Smooth muscle cell (in vitro differentiated cells): ENCODE data around the gene MYBPC2. TPM values are rescaled to one million over a fixed set of nuclear protein-coding genes. Genes with fewer than 3 reads are reported as not detected.

Experiments used
- DNase-seq: peaks from one replicate; lab custom pipeline; 2025; ENCODE audit not compliant: unreplicated experiment; lab: John Stamatoyannopoulos, UW
- H2AFZ ChIP-seq: fragments of 200-600 bp; sonication (generic); 2 replicates; pipeline ENCODE4 v1.6.0; 2016; ENCODE audit warnings: antibody characterized with exemption, low read depth, mild to moderate bottlenecking
- H3F3A ChIP-seq: fragments of 200-600 bp; sonication (generic); 2 replicates; pipeline ENCODE4 v1.6.0; 2017; ENCODE audit warnings: antibody characterized with exemption, low read depth
- H3K27ac ChIP-seq: fragments of 200-600 bp; sonication (generic); 2 replicates; pipeline ENCODE4 v1.5.1; 2016; ENCODE audit warnings: low read depth, mild to moderate bottlenecking
- H3K27me3 ChIP-seq: fragments of 200-600 bp; sonication (generic); 2 replicates; pipeline ENCODE4 v1.6.1; 2016; ENCODE audit warnings: low read depth, mild to moderate bottlenecking
- H3K36me3 ChIP-seq: fragments of 200-600 bp; sonication (generic); 2 replicates; pipeline ENCODE4 v1.5.1; 2016; ENCODE audit warnings: low read depth
- H3K4me1 ChIP-seq: fragments of 200-600 bp; sonication (generic); 2 replicates; pipeline ENCODE4 v1.5.1; 2016; ENCODE audit warnings: low read depth
- H3K4me2 ChIP-seq: fragments of 200-600 bp; sonication (generic); 2 replicates; pipeline ENCODE4 v1.6.0; 2016; ENCODE audit warnings: mild to moderate bottlenecking
- H3K4me3 ChIP-seq: fragments of 200-600 bp; sonication (generic); 2 replicates; pipeline ENCODE4 v1.5.1; 2016; ENCODE audit warnings: mild to moderate bottlenecking
- H3K79me2 ChIP-seq: fragments of 200-600 bp; sonication (generic); 2 replicates; pipeline ENCODE4 v1.6.0; 2016; ENCODE audit warnings: low read depth, mild to moderate bottlenecking
- H3K9ac ChIP-seq: fragments of 200-600 bp; sonication (generic); 2 replicates; pipeline ENCODE4 v1.6.0; 2016; ENCODE audit warnings: low read depth
- H3K9me3 ChIP-seq: fragments of 200-600 bp; sonication (generic); replicated peaks from 2 replicates; pipeline ENCODE4 v1.5.1; 2016; ENCODE audit warnings: low read depth
- H4K20me1 ChIP-seq: fragments of 200-600 bp; sonication (generic); 2 replicates; pipeline ENCODE4 v1.6.0; 2016; ENCODE audit warnings: low read depth
- CTCF ChIP-seq: fragments of 200-600 bp; sonication (generic); IDR thresholded peaks from 2 replicates; pipeline ENCODE4 v1.5.1; 2017; ENCODE audit warnings: borderline replicate concordance, mild to moderate bottlenecking, antibody characterized with exemption; ENCODE audit not compliant: insufficient read depth, poor library complexity, severe bottlenecking
- WGBS: methylation state at CpG from one replicate; pipeline ENCODE4 v1.1.7; 2016; ENCODE audit warnings: low lambda C conversion rate; 5-methylcytosine and 5-hydroxymethylcytosine counted together
- polyA plus RNA-seq: library from polyadenylated mRNA; unstranded; fragments of >200 nt; fragmentation: Nextera tagmentation; extraction: Ambion mirVana; gene quantifications from 2 replicates; pipeline ENCODE4 v1.2.1, GENCODE V29; 2016
- total RNA-seq: library from RNA; depleted of rRNA; stranded (reverse); fragments of >200 nt; gene quantifications from 2 replicates; pipeline ENCODE4 v1.2.3, GENCODE V29; 2014

MYBPC2 gene
- total and polyA plus RNA-seq, 2 experiments from 2014 or later = not detected

- 98% methylated on average over 5 of the region's 5 CpGs for WGBS
- no peaks in the 10 kb centered on the region for H3K9me3 ChIP-seq
- no peak for TF ChIP-seq CTCF
Measured at GRCh38 chr19:50392759-50393158, 39.9 kb upstream of the MYBPC2 start.

DNA sequence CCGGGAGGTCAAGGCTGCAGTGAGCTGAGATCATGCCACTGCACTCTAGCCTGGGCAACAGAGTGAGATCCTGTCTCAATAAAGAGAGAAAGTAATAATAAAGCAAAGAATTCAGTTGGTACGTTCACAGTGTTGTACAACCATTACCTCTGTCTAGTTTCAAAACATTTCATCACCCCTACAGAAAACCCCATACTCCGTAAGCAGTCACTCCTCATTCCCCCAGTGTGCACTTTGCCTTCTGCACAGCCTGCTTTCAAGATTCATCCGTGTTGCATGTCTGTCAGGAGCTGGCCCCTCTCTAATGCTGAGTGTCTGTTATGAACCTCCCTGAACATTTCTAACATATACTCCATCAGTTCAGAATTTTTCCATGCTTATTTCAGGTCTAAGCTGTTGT, 39.1 kb upstream of the MYBPC2 start:
- Histone ChIP-seq H3K27ac (no peak overlapping the region), H3K4me3 (no peak overlapping the region), H3F3A (no peaks in the 10 kb centered on the region), H3K9ac (no peak overlapping the region), H4K20me1 (no peaks in the 10 kb centered on the region), H3K79me2 (peaks cover 22% of the 10 kb centered on the region), H3K4me1 (no peaks in the 10 kb centered on the region), H3K4me2 (no peak overlapping the region), H2AFZ (no peak overlapping the region), H3K9me3 (no peaks in the 10 kb centered on the region), H3K36me3 (no peaks in the 10 kb centered on the region), H3K27me3 (no peaks in the 10 kb centered on the region)
- TF ChIP-seq CTCF = no peak
- DNase-seq = no peak
- 96% methylated on average over 4 of the region's 4 CpGs for WGBS

More at GRCh38 chr19:50392759-50393158, 39.9 kb upstream of the MYBPC2 start:
- Histone ChIP-seq H2AFZ (no peak overlapping the region), H3K4me1 (no peaks in the 10 kb centered on the region), H3K9ac (no peak overlapping the region), H3F3A (no peaks in the 10 kb centered on the region), H3K4me2 (no peak overlapping the region), H3K36me3 (no peaks in the 10 kb centered on the region), H3K27ac (no peak overlapping the region), H3K79me2 (peaks cover 25% of the 10 kb centered on the region), H4K20me1 (no peaks in the 10 kb centered on the region), H3K27me3 (no peaks in the 10 kb centered on the region), H3K4me3 (no peak overlapping the region)
- DNase-seq = no peak

DNA sequence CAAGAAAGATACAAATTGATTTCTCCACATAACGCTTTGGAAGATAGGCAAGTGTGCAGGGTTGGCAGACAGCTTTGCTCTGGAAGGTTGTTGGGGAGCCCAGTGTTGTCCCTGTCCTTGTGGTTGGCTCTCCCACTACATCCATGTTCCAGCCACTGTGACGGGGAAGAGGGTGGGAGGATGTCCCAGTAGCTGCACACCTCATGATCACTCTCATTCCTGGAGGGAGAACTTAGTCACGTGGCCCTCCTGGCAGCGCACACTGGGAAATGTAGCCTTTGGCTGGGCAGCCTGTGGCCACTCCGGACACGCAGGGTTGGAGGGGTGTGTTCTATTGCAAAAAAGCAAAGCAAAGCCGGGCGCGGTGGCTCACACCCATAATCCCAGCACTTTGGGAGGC, 38.7 kb upstream of the MYBPC2 start:
- H3K27ac ChIP-seq = no peak overlapping the region
- TF ChIP-seq CTCF = no peak
- no peaks in the 10 kb centered on the region for H3K36me3 ChIP-seq
- 97% methylated on average over 9 of the region's 9 CpGs for WGBS
- H3F3A ChIP-seq = no peaks in the 10 kb centered on the region
- H3K9me3 ChIP-seq = no peaks in the 10 kb centered on the region
- H3K27me3 ChIP-seq = no peaks in the 10 kb centered on the region
- H2AFZ ChIP-seq = no peak overlapping the region
- DNase-seq = no peak
- H3K4me1 ChIP-seq = no peaks in the 10 kb centered on the region
- H4K20me1 ChIP-seq = no peaks in the 10 kb centered on the region
- peaks cover 18% of the 10 kb centered on the region for H3K79me2 ChIP-seq
- no peak overlapping the region for H3K4me2 ChIP-seq
- H3K4me3 ChIP-seq = no peak overlapping the region
- H3K9ac ChIP-seq = no peak overlapping the region

DNA sequence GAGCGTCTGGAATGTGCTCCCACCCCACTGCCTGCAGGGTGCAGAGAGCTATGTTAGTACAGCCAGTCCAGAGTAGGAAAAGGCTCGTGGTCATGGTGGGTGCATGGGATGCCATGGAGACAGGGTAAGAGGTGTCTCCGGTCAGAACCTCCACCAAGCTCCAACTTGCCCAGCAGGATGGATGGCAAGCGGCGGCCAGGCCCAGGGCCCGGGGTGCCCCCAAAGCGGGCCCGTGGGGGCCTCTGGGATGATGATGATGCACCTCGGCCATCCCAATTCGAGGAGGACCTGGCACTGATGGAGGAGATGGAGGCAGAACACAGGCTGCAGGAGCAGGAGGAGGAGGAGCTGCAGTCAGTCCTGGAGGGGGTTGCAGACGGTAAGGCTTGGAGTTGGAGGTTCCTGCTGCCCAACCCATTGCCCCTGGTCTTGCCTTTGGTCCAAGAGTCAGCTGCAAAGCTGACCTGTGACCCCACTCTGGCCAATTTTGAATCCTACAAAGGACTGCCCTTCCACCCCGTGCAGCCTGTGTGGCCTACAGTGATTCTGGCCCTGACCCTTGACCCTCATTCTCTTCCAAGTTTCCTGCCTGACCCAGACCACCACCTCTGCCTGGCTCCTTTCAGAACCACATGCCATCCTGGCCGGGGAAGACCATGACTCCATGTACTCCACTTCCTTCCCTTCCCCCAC, 33.9 kb upstream of the MYBPC2 start:
- no peak overlapping the region for H3K4me3 ChIP-seq
- no peak overlapping the region for H3K9ac ChIP-seq
- no peak overlapping the region for H3K4me2 ChIP-seq
- peaks cover 4% of the 10 kb centered on the region for H3K79me2 ChIP-seq
- no peak for TF ChIP-seq CTCF
- DNase-seq = no peak
- H3K9me3 ChIP-seq = no peaks in the 10 kb centered on the region
- H3K36me3 ChIP-seq = no peaks in the 10 kb centered on the region
- H3K27me3 ChIP-seq = no peaks in the 10 kb centered on the region
- H3K4me1 ChIP-seq = no peaks in the 10 kb centered on the region
- H4K20me1 ChIP-seq = no peaks in the 10 kb centered on the region
- WGBS = 93% methylated on average over 13 of the region's 13 CpGs
- H2AFZ ChIP-seq = no peak overlapping the region
- H3F3A ChIP-seq = no peaks in the 10 kb centered on the region
- no peak overlapping the region for H3K27ac ChIP-seq
